Measurements from ENCODE around the gene AIDA.
"Not testable (repeated sequence)": the region's sequence is repeated elsewhere in the genome, so short reads cannot be mapped to it uniquely, and the experiment has no call there.

The AIDA gene

GRCh38 chr1:222713091-222713961, 1.0 kb upstream of the AIDA start:
- DNase-seq (ENCODE audit: low spot score), result peak; percentile 87
- peak; percentile 51 for FAIRE-seq

- DNase-seq (ENCODE audit: low spot score) (peak; percentile 60), FAIRE-seq (peak; percentile 67)
Observed at GRCh38 chr1:222711319-222712252, 705 bp downstream of the AIDA start.

GRCh38 chr1:222709700-222710153, 2.6 kb downstream of the AIDA start:
- FAIRE-seq, result no peak

GRCh38 chr1:222706815-222707214, 5.5 kb downstream of the AIDA start:
- FAIRE-seq (no peak), DNase-seq (ENCODE audit: low spot score) (no peak)

More at GRCh38 chr1:222709700-222710153, 2.6 kb downstream of the AIDA start:
- DNase-seq (ENCODE audit: low spot score), result no peak

GRCh38 chr1:222704260-222704659, 8.0 kb downstream of the AIDA start:
- no peak for DNase-seq (ENCODE audit: low spot score)
- no peak for FAIRE-seq

- FAIRE-seq, result no peak
- no peak for DNase-seq (ENCODE audit: low spot score)
Observed at GRCh38 chr1:222702210-222702609, 10.1 kb downstream of the AIDA start.

- DNase-seq (ENCODE audit: low spot score) (no peak), FAIRE-seq (no peak)
Observed at GRCh38 chr1:222697826-222698225, 14.5 kb downstream of the AIDA start.

- FAIRE-seq, result no peak
- DNase-seq (ENCODE audit: low spot score), result no peak
Observed at GRCh38 chr1:222697203-222697602, 15.1 kb downstream of the AIDA start.

GRCh38 chr1:222696741-222697140, 15.6 kb downstream of the AIDA start:
- DNase-seq (ENCODE audit: low spot score) (no peak), FAIRE-seq (no peak)

GRCh38 chr1:222694927-222695326, 17.4 kb downstream of the AIDA start:
- no peak for DNase-seq (ENCODE audit: low spot score)
- FAIRE-seq, result no peak

- FAIRE-seq, result no peak
- no peak for DNase-seq (ENCODE audit: low spot score)
Observed at GRCh38 chr1:222691016-222691415, 21.3 kb downstream of the AIDA start.

GRCh38 chr1:222680080-222680479, 32.2 kb downstream of the AIDA start:
- FAIRE-seq, result no peak

GRCh38 chr1:222670110-222670509, 42.2 kb downstream of the AIDA start:
- no peak for FAIRE-seq
- no peak for DNase-seq (ENCODE audit: low spot score)

More at GRCh38 chr1:222680080-222680479, 32.2 kb downstream of the AIDA start:
- no peak for DNase-seq (ENCODE audit: low spot score)

- not testable (repeated sequence) for DNase-seq (ENCODE audit: low spot score)
- peak; percentile 63 for FAIRE-seq
Observed at GRCh38 chr1:222669107-222669506, 43.2 kb downstream of the AIDA start.

- not testable (repeated sequence) for FAIRE-seq
Observed at GRCh38 chr1:222668184-222668583, 44.1 kb downstream of the AIDA start.

GRCh38 chr1:222665964-222666363, 46.3 kb downstream of the AIDA start:
- FAIRE-seq (no peak), DNase-seq (ENCODE audit: low spot score) (no peak)

More at GRCh38 chr1:222668184-222668583, 44.1 kb downstream of the AIDA start:
- not testable (repeated sequence) for DNase-seq (ENCODE audit: low spot score)

GRCh38 chr1:222663431-222663934, 48.8 kb downstream of the AIDA start:
- FAIRE-seq (no peak), DNase-seq (ENCODE audit: low spot score) (no peak)

- DNase-seq (ENCODE audit: low spot score), result no peak
- FAIRE-seq, result no peak
Observed at GRCh38 chr1:222657899-222658298, 54.4 kb downstream of the AIDA start.

- FAIRE-seq (no peak), DNase-seq (ENCODE audit: low spot score) (no peak)
Observed at GRCh38 chr1:222656391-222657155, 55.7 kb downstream of the AIDA start.

GRCh38 chr1:222654849-222655248, 57.4 kb downstream of the AIDA start:
- FAIRE-seq (no peak), DNase-seq (ENCODE audit: low spot score) (no peak)

All from RCC 7860 (cell line).